Sigmoid colon (tissue), 4 donors: ENCODE data around the gene DNAJC5.

Experiments
- POLR2A ChIP-seq, 2 donors: fragments of 450-650 bp; IDR thresholded peaks; one replicate each; pipeline ENCODE4 v1.6.1; 2016; ENCODE audit warnings: antibody characterized with exemption in 2 of 2, mild to moderate bottlenecking in 2 of 2, moderate library complexity in 2 of 2
- POLR2AphosphoS5 ChIP-seq, 4 donors: sonication (generic); formaldehyde crosslinking; IDR thresholded peaks; one replicate each; pipeline ENCODE4 v1.6.1; 2017; ENCODE audit warnings: antibody characterized with exemption in 4 of 4
- TF ChIP-seq, protein P1 (sequence below), 4 experiments: fragments of 450-650 bp in 3 of 4; fragments of 200-600 bp in 1 of 4; IDR thresholded peaks; one replicate each; pipeline ENCODE4 v1.5.1; 2016 to 2019; ENCODE audit warnings: antibody characterized with exemption in 4 of 4, mild to moderate bottlenecking in 3 of 4, moderate library complexity in 2 of 4

DNA sequence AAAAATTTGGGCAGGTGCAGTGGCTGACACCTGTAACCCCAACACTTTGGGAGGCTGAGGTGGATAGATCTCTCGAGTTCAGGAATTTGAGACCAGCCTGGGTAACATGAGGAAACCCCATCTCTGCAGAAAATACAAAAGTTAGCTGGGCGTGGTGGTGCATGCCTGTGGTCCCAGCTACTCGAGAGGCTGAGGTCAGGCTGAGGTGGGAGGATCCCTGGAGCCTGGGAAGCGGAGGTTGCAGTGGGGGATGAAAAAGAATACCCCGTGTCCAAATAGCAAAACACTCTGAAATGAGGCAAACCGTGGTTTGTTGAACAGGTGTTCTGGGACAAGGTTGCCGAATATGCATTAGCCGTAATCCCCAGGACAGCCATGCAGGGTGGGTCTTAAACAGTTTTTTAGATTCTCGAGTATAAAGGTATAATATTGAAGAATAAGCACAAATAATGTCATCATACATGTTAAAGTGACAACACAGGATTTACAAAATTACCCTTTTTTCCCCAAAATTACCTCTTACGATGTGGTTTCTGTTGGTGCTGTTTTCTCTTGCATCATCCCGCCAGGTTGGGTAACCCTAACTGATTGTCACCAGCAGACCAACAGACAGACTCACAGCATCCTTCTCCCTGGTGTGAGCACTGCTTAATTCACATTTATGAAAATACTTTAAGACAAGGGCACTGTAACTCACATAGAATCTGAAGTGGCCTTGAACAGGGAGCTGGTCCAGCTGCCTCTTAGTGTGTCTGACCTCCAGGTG, 9.1 kb downstream of the DNAJC5 start:
- TF ChIP-seq, protein P1, sequence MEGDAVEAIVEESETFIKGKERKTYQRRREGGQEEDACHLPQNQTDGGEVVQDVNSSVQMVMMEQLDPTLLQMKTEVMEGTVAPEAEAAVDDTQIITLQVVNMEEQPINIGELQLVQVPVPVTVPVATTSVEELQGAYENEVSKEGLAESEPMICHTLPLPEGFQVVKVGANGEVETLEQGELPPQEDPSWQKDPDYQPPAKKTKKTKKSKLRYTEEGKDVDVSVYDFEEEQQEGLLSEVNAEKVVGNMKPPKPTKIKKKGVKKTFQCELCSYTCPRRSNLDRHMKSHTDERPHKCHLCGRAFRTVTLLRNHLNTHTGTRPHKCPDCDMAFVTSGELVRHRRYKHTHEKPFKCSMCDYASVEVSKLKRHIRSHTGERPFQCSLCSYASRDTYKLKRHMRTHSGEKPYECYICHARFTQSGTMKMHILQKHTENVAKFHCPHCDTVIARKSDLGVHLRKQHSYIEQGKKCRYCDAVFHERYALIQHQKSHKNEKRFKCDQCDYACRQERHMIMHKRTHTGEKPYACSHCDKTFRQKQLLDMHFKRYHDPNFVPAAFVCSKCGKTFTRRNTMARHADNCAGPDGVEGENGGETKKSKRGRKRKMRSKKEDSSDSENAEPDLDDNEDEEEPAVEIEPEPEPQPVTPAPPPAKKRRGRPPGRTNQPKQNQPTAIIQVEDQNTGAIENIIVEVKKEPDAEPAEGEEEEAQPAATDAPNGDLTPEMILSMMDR (IDR thresholded peaks at IDR 0.05): no peak
- no peak for TF ChIP-seq POLR2AphosphoS5 (IDR thresholded peaks at IDR 0.05)
- no peak for TF ChIP-seq POLR2A (IDR thresholded peaks at IDR 0.05)
